Esophagus muscularis mucosa (tissue), 4 donors: ENCODE results near the gene SAMD4A. TPM values are rescaled to one million over a fixed set of nuclear protein-coding genes. Genes with fewer than 3 reads are reported as not detected.

ENCODE experiments used
- DNase-seq: peaks from one replicate; pipeline ENCODE4 v3.0.0-alpha.2; 2017; ENCODE audit errors: extremely low spot score
- H3K27ac ChIP-seq, 4 donors: fragments of 200-600 bp; sonication (generic); replicated peaks in 1 of 4; 1 replicate in 3 of 4; 2 replicates in 1 of 4; pipeline ENCODE4 v1.5.1; 2016 to 2019; ENCODE audit warnings: mild to moderate bottlenecking in 1 of 4
- H3K27me3 ChIP-seq, 4 donors: fragments of 200-600 bp; sonication (generic); one replicate each; pipeline versions ENCODE4 v1.5.1 to v1.6.0; 2016 to 2019
- H3K36me3 ChIP-seq, 4 donors: fragments of 200-600 bp; sonication (generic); one replicate each; pipeline ENCODE4 v1.5.1; 2016 to 2019
- H3K4me1 ChIP-seq, 4 donors: fragments of 200-600 bp; sonication (generic); one replicate each; pipeline ENCODE4 v1.5.1; 2016 to 2019
- H3K4me3 ChIP-seq, 4 donors: fragments of 200-600 bp; sonication (generic); 1 replicate in 2 of 4; 2 replicates in 2 of 4; pipeline ENCODE4 v1.5.1; 2016 to 2019; ENCODE audit warnings: mild to moderate bottlenecking in 4 of 4, moderate library complexity in 1 of 4
- H3K9me3 ChIP-seq, 4 donors: fragments of 200-600 bp; sonication (generic); 1 replicate in 3 of 4; 2 replicates in 1 of 4; pipeline ENCODE4 v1.5.1; 2016 to 2019
- EP300 ChIP-seq: sonication (generic); formaldehyde crosslinking; IDR thresholded peaks from one replicate; pipeline ENCODE4 v1.6.1; 2017; ENCODE audit warnings: antibody characterized with exemption
- POLR2A ChIP-seq: fragments of 450-650 bp; IDR thresholded peaks from one replicate; pipeline ENCODE4 v1.6.1; 2017; ENCODE audit warnings: antibody characterized with exemption, moderate library complexity, mild to moderate bottlenecking, low read depth
- POLR2AphosphoS5 ChIP-seq, 2 donors: sonication (generic); formaldehyde crosslinking; IDR thresholded peaks; one replicate each; pipeline ENCODE4 v1.6.1; 2017; ENCODE audit warnings: antibody characterized with exemption in 2 of 2
- WGBS: methylation state at CpG from one replicate; pipeline ENCODE4 v1.1.5; 2018; 5-methylcytosine and 5-hydroxymethylcytosine counted together
- intact Hi-C: fragments of 100-400 bp; cut with DNase I; formaldehyde crosslinking; loops from one replicate; pipeline ENCODE4 v1.15.1; 2023
- total RNA-seq, 4 donors: library from RNA; depleted of rRNA; stranded (reverse); fragments of >200 nt; gene quantifications; one replicate each; pipeline versions ENCODE4 v1.1.0 to v1.2.1, GENCODE V29; 2016
- TF ChIP-seq, protein P1 (sequence below), 3 experiments: fragments of 200-600 bp in 2 of 3; fragments of 450-650 bp in 1 of 3; sonication (generic) in 2 of 3; IDR thresholded peaks; one replicate each; pipeline ENCODE4 v1.5.1; 2017 to 2019; ENCODE audit warnings: antibody characterized with exemption in 3 of 3, mild to moderate bottlenecking in 2 of 3, moderate library complexity in 1 of 3

The SAMD4A gene
- total RNA-seq, 4 donors from 2014 or later = 76.8 to 123 (median 97.0) TPM

DNA sequence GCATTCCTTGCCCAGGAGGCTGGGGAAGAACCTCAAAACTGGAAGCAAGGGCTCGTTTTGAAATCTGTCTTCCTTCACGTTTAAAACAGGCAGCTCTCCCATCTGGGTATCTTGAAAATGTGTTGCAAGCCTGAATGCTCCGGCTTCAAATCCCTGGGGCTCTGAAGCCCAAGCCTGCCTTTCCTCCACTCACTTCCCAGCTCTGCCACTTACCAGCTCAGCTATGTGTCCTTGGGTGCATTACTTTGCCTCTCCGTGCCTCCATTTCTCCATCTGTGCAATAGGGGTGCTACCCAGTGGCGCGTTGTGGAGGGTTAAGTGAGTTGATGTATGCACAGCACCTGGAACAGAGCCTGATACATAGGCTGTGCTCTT, 238.1 kb downstream of the SAMD4A start:
- peaks cover 0 to 13% (median 10%) of the 10 kb centered on the region in 4 donors for H3K4me1 ChIP-seq
- H3K4me3 ChIP-seq = no peak overlapping the region
- no peak for DNase-seq
- H3K9me3 ChIP-seq = no peaks in the 10 kb centered on the region
- no peaks in the 10 kb centered on the region for H3K27me3 ChIP-seq
- no peak for TF ChIP-seq POLR2AphosphoS5 (IDR thresholded peaks at IDR 0.05)
- TF ChIP-seq, protein P1, sequence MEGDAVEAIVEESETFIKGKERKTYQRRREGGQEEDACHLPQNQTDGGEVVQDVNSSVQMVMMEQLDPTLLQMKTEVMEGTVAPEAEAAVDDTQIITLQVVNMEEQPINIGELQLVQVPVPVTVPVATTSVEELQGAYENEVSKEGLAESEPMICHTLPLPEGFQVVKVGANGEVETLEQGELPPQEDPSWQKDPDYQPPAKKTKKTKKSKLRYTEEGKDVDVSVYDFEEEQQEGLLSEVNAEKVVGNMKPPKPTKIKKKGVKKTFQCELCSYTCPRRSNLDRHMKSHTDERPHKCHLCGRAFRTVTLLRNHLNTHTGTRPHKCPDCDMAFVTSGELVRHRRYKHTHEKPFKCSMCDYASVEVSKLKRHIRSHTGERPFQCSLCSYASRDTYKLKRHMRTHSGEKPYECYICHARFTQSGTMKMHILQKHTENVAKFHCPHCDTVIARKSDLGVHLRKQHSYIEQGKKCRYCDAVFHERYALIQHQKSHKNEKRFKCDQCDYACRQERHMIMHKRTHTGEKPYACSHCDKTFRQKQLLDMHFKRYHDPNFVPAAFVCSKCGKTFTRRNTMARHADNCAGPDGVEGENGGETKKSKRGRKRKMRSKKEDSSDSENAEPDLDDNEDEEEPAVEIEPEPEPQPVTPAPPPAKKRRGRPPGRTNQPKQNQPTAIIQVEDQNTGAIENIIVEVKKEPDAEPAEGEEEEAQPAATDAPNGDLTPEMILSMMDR (IDR thresholded peaks at IDR 0.05) = no peak
- no peak for TF ChIP-seq POLR2A
- no peak for TF ChIP-seq EP300
- H3K27ac ChIP-seq = no peak overlapping the region
- intact Hi-C loops = loop anchor here (10.0 kb wide), 2 partner anchors 90 to 240 kb away; partner anchors contain the start of gene SAMD4A
- H3K36me3 ChIP-seq = no peaks in the 10 kb centered on the region
- 71% methylated on average over 6 of the region's 6 CpGs for WGBS

GRCh38 chr14:54805445-54806322, 238.8 kb downstream of the SAMD4A start:
- intact Hi-C loops = loop anchor here (10.0 kb wide), 2 partner anchors 89 to 241 kb away; partner anchors contain the start of gene SAMD4A
- no peaks in the 10 kb centered on the region for H3K27me3 ChIP-seq
- WGBS = 31% methylated on average over 14 of the region's 23 CpGs
- H3K27ac ChIP-seq = no peak overlapping the region
- peak; percentile 96 for DNase-seq
- TF ChIP-seq POLR2A (no peak), POLR2AphosphoS5 (IDR thresholded peaks at IDR 0.05) (peak; percentile 15 to 43)
- TF ChIP-seq, protein P1 (IDR thresholded peaks at IDR 0.05) = peak; percentile 85 to 96 (median 93)
- no peaks in the 10 kb centered on the region for H3K9me3 ChIP-seq
- peaks cover 0 to 13% (median 10%) of the 10 kb centered on the region in 4 donors for H3K4me1 ChIP-seq
- peak overlapping the region in 3 of 4 donors; percentile 8 to 21 (median 9) for H3K4me3 ChIP-seq
- no peaks in the 10 kb centered on the region for H3K36me3 ChIP-seq

DNA sequence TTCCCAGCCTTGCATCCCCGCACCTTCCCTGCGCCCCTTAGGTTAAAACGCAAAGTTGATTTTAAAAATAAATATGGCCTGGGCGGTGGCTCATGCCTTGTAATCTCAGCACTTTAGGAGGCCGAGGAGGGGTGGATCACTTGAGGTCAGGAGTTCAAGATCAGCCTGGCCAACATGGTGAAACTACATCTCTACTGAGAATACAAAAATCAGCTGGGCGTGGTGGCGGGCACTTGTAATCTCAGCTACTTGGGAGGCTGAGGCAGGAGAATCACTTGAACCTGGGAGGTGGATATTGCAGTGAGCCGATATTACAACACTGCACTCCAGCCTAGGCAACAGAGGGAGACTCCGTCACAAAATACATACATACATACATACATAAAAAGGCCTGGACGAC, 239.7 kb downstream of the SAMD4A start:
- intact Hi-C loops = loop anchor here (10.0 kb wide), 2 partner anchors 88 to 242 kb away; partner anchors contain the start of gene SAMD4A
- no peak overlapping the region for H3K27ac ChIP-seq
- no peaks in the 10 kb centered on the region for H3K27me3 ChIP-seq
- WGBS = 93% methylated on average over 10 of the region's 10 CpGs
- TF ChIP-seq POLR2AphosphoS5 (IDR thresholded peaks at IDR 0.05) = no peak
- TF ChIP-seq, protein P1 (IDR thresholded peaks at IDR 0.05) = no peak
- no peak for TF ChIP-seq POLR2A
- no peak for TF ChIP-seq EP300
- no peak overlapping the region for H3K4me3 ChIP-seq
- peaks cover 0 to 13% (median 10%) of the 10 kb centered on the region in 4 donors for H3K4me1 ChIP-seq
- no peaks in the 10 kb centered on the region for H3K36me3 ChIP-seq
- H3K9me3 ChIP-seq = no peaks in the 10 kb centered on the region
- no peak for DNase-seq

- DNase-seq = no peak
- peaks cover 0 to 13% (median 10%) of the 10 kb centered on the region in 4 donors for H3K4me1 ChIP-seq
- H3K4me3 ChIP-seq = no peak overlapping the region
- WGBS = 92% methylated on average over 5 of the region's 6 CpGs
- no peaks in the 10 kb centered on the region for H3K36me3 ChIP-seq
- peaks cover 0 to 6% (median 0%) of the 10 kb centered on the region in 4 donors for H3K27me3 ChIP-seq
- intact Hi-C loops = loop anchor here (10.0 kb wide), 2 partner anchors 87 to 243 kb away; partner anchors contain the start of gene SAMD4A
- H3K9me3 ChIP-seq = no peaks in the 10 kb centered on the region
- TF ChIP-seq POLR2AphosphoS5 (IDR thresholded peaks at IDR 0.05) (no peak), POLR2A (no peak), EP300 (no peak)
- TF ChIP-seq, protein P1 (IDR thresholded peaks at IDR 0.05) = no peak
- no peak overlapping the region for H3K27ac ChIP-seq
Observed at GRCh38 chr14:54807428-54807827, 240.5 kb downstream of the SAMD4A start.
